SK-N-SH treated with all-trans-retinoic acid at 6 μM for 48 hours (cell line): ENCODE data around the gene ATG13.

ENCODE experiments used
- ATAC-seq: fragments of 200-7000 bp; cut with Tn5 transposase; 3 replicates; pipeline ENCODE4 v1.9.1; 2020; ENCODE audit warnings: mild to moderate bottlenecking, moderate library complexity
- ARNTL ChIP-seq: fragments of 450-650 bp; formaldehyde crosslinking; IDR thresholded peaks from 2 replicates; pipeline ENCODE4 v1.5.0; 2020; ENCODE audit warnings: low read depth, mild to moderate bottlenecking, moderate library complexity, borderline replicate concordance
- BACH2 ChIP-seq: fragments of 250-450 bp; sonication (Bioruptor Pico); IDR thresholded peaks from 2 replicates; pipeline ENCODE4 v1.9.0; 2021; ENCODE audit warnings: mild to moderate bottlenecking, borderline replicate concordance
- CSDC2 ChIP-seq: fragments of 250-450 bp; sonication (Bioruptor Pico); IDR thresholded peaks from 2 replicates; pipeline ENCODE4 v1.5.0; 2020; ENCODE audit warnings: mild to moderate bottlenecking, moderate library complexity
- ESRRG ChIP-seq: fragments of 250-450 bp; sonication (Bioruptor Pico); IDR thresholded peaks from 2 replicates; pipeline ENCODE4 v1.6.1; 2021; ENCODE audit warnings: mild to moderate bottlenecking
- ISL1 ChIP-seq: fragments of 250-450 bp; sonication (Bioruptor Pico); IDR thresholded peaks from 2 replicates; pipeline ENCODE4 v2.1.2; 2022; ENCODE audit warnings: mild to moderate bottlenecking, moderate library complexity
- OSR1 ChIP-seq: fragments of 250-450 bp; sonication (Bioruptor Pico); IDR thresholded peaks from 2 replicates; pipeline ENCODE4 v1.8.0; 2022; ENCODE audit warnings: moderate library complexity, mild to moderate bottlenecking, inconsistent platforms
- PPARA ChIP-seq: fragments of 250-450 bp; sonication (Bioruptor Pico); IDR thresholded peaks from 2 replicates; pipeline ENCODE4 v1.5.0; 2020; ENCODE audit warnings: mild to moderate bottlenecking, borderline replicate concordance
- TCF4 ChIP-seq: fragments of 250-450 bp; sonication (Bioruptor Pico); IDR thresholded peaks from 2 replicates; pipeline ENCODE4 v1.8.0; 2021; ENCODE audit warnings: mild to moderate bottlenecking, moderate library complexity, borderline replicate concordance
- ZFP3 ChIP-seq: fragments of 250-450 bp; sonication (Bioruptor Pico); IDR thresholded peaks from 2 replicates; pipeline ENCODE4 v1.5.0; 2020; ENCODE audit warnings: mild to moderate bottlenecking, moderate library complexity
- ZFP30 ChIP-seq: fragments of 450-650 bp; formaldehyde crosslinking; IDR thresholded peaks from 2 replicates; pipeline ENCODE4 v1.5.0; 2022; ENCODE audit warnings: mild to moderate bottlenecking, moderate library complexity
- ZNF565 ChIP-seq: fragments of 450-650 bp; formaldehyde crosslinking; conservative IDR thresholded peaks from 2 replicates; pipeline ENCODE4 v1.5.0; 2020; ENCODE audit warnings: low read depth, mild to moderate bottlenecking, moderate library complexity
- ZNF70 ChIP-seq: fragments of 450-650 bp; formaldehyde crosslinking; IDR thresholded peaks from 2 replicates; pipeline ENCODE4 v1.5.0; 2020; ENCODE audit warnings: mild to moderate bottlenecking, moderate library complexity
- TF ChIP-seq, protein P1 (sequence below): fragments of 250-450 bp; sonication (Bioruptor Pico); IDR thresholded peaks from 2 replicates; pipeline ENCODE4 v1.5.0; 2020; ENCODE audit warnings: mild to moderate bottlenecking, moderate library complexity
- TF ChIP-seq, protein P2 (sequence below): fragments of 250-450 bp; sonication (Bioruptor Pico); IDR thresholded peaks from 2 replicates; pipeline ENCODE4 v1.5.1; 2020; ENCODE audit warnings: low read depth, mild to moderate bottlenecking, moderate library complexity
- TF ChIP-seq, protein P3 (sequence below): fragments of 250-450 bp; sonication (Bioruptor Pico); IDR thresholded peaks from 2 replicates; pipeline ENCODE4 v1.8.0; 2021; ENCODE audit warnings: low read depth, mild to moderate bottlenecking, moderate library complexity, borderline replicate concordance
- TF ChIP-seq, protein P4 (sequence below): fragments of 250-450 bp; sonication (Bioruptor Pico); IDR thresholded peaks from 2 replicates; pipeline ENCODE4 v1.8.0; 2020; ENCODE audit warnings: mild to moderate bottlenecking, moderate library complexity, borderline replicate concordance
- TF ChIP-seq, protein P5 (sequence below): fragments of 250-450 bp; sonication (Bioruptor Pico); IDR thresholded peaks from 2 replicates; pipeline ENCODE4 v1.5.1; 2021; ENCODE audit warnings: mild to moderate bottlenecking, moderate library complexity

ATG13 gene

DNA sequence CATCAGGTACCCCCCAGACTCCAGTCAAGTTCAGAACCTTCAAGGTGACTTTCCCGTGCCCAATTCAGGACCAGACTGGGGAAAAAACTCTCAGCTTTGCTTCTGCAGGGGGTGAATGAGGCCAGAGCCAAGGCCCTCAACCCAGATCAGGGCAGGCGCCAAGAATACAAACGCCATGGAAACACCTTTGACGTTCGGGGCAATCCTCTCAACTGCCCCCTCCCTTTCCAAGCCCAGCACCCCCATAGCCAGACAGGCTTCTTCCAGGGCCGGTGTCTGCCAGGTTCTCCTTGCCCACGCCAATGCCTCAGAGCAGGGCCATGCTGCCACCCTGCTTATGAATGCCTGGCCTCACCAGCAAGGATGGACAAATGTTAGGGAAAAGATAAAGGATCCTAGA lies 77.3 kb downstream of the ATG13 start (continued):
- TF ChIP-seq, protein P1, sequence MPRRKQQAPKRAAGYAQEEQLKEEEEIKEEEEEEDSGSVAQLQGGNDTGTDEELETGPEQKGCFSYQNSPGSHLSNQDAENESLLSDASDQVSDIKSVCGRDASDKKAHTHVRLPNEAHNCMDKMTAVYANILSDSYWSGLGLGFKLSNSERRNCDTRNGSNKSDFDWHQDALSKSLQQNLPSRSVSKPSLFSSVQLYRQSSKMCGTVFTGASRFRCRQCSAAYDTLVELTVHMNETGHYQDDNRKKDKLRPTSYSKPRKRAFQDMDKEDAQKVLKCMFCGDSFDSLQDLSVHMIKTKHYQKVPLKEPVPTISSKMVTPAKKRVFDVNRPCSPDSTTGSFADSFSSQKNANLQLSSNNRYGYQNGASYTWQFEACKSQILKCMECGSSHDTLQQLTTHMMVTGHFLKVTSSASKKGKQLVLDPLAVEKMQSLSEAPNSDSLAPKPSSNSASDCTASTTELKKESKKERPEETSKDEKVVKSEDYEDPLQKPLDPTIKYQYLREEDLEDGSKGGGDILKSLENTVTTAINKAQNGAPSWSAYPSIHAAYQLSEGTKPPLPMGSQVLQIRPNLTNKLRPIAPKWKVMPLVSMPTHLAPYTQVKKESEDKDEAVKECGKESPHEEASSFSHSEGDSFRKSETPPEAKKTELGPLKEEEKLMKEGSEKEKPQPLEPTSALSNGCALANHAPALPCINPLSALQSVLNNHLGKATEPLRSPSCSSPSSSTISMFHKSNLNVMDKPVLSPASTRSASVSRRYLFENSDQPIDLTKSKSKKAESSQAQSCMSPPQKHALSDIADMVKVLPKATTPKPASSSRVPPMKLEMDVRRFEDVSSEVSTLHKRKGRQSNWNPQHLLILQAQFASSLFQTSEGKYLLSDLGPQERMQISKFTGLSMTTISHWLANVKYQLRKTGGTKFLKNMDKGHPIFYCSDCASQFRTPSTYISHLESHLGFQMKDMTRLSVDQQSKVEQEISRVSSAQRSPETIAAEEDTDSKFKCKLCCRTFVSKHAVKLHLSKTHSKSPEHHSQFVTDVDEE: no peak
- TF ChIP-seq, protein P2, sequence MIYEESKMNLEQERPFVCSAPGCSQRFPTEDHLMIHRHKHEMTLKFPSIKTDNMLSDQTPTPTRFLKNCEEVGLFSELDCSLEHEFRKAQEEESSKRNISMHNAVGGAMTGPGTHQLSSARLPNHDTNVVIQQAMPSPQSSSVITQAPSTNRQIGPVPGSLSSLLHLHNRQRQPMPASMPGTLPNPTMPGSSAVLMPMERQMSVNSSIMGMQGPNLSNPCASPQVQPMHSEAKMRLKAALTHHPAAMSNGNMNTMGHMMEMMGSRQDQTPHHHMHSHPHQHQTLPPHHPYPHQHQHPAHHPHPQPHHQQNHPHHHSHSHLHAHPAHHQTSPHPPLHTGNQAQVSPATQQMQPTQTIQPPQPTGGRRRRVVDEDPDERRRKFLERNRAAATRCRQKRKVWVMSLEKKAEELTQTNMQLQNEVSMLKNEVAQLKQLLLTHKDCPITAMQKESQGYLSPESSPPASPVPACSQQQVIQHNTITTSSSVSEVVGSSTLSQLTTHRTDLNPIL (CRISPR knock-in tag): no peak
- TF ChIP-seq CSDC2 (CRISPR knock-in tag) (no peak), ZNF565 (CRISPR knock-in tag) (no peak)
- TF ChIP-seq, all 23 proteins: peak for 0

DNA sequence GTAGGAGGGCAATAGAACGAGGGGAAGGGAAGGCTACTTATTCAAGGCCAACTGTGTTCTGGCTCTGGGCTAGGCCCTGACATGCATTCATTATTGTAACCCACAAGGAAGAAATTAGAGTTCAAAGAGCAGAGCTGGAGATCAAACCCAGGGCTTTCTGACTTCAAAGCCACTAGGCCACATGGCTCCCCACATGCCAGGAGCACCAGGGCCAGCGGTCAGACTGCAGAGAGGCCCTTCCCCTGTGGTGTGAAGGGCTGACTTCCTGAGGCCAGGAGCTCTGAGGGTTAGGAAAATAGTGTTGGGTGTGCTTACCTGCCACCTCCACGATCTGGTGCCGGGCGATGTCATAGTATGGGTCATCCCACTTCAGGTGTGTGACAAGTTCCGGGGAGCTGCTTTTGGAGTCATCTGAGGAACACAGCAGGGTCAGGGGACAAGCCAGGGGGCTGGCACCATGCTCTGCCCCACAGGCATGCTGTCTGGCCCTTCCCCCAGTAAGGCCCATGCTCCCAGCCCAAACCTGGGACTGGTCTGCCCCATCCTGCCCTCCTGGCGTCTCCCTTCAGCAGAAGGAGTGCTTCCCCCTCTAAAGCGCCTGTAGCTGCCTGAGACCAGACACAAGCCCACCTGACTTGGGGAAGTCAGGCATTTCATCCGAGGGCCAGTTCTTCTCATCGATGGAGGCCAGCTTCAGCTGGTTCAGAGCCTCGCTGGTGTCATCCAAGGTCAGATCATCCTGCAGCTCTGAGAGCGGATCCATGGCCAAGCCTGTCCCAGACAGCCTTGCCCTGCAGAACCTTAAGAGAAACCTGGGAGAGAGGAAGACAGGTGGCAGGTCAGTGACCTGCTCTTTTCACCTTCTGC lies 78.2 kb downstream of the ATG13 start:
- TF ChIP-seq, protein P2 (CRISPR knock-in tag): no peak
- no peak for TF ChIP-seq PPARA
- TF ChIP-seq ARNTL (CRISPR knock-in tag): no peak
- no peak for TF ChIP-seq BACH2 (CRISPR knock-in tag)
- TF ChIP-seq, protein P3, sequence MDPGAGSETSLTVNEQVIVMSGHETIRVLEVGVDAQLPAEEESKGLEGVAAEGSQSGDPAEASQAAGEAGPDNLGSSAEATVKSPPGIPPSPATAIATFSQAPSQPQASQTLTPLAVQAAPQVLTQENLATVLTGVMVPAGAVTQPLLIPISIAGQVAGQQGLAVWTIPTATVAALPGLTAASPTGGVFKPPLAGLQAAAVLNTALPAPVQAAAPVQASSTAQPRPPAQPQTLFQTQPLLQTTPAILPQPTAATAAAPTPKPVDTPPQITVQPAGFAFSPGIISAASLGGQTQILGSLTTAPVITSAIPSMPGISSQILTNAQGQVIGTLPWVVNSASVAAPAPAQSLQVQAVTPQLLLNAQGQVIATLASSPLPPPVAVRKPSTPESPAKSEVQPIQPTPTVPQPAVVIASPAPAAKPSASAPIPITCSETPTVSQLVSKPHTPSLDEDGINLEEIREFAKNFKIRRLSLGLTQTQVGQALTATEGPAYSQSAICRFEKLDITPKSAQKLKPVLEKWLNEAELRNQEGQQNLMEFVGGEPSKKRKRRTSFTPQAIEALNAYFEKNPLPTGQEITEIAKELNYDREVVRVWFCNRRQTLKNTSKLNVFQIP (CRISPR knock-in tag): no peak
- no peak for TF ChIP-seq ZFP30 (CRISPR knock-in tag)
- no peak for TF ChIP-seq ZNF565 (CRISPR knock-in tag)
- TF ChIP-seq CSDC2 (CRISPR knock-in tag): no peak
- TF ChIP-seq, protein P1: no peak
- no peak for TF ChIP-seq ESRRG
- TF ChIP-seq ISL1: no peak
- no peak for TF ChIP-seq ZFP3
- no peak for TF ChIP-seq OSR1 (CRISPR knock-in tag)
- TF ChIP-seq, protein P4, sequence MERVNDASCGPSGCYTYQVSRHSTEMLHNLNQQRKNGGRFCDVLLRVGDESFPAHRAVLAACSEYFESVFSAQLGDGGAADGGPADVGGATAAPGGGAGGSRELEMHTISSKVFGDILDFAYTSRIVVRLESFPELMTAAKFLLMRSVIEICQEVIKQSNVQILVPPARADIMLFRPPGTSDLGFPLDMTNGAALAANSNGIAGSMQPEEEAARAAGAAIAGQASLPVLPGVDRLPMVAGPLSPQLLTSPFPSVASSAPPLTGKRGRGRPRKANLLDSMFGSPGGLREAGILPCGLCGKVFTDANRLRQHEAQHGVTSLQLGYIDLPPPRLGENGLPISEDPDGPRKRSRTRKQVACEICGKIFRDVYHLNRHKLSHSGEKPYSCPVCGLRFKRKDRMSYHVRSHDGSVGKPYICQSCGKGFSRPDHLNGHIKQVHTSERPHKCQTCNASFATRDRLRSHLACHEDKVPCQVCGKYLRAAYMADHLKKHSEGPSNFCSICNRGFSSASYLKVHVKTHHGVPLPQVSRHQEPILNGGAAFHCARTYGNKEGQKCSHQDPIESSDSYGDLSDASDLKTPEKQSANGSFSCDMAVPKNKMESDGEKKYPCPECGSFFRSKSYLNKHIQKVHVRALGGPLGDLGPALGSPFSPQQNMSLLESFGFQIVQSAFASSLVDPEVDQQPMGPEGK (CRISPR knock-in tag): no peak
- no peak for TF ChIP-seq TCF4 (CRISPR knock-in tag)
- TF ChIP-seq, protein P5, sequence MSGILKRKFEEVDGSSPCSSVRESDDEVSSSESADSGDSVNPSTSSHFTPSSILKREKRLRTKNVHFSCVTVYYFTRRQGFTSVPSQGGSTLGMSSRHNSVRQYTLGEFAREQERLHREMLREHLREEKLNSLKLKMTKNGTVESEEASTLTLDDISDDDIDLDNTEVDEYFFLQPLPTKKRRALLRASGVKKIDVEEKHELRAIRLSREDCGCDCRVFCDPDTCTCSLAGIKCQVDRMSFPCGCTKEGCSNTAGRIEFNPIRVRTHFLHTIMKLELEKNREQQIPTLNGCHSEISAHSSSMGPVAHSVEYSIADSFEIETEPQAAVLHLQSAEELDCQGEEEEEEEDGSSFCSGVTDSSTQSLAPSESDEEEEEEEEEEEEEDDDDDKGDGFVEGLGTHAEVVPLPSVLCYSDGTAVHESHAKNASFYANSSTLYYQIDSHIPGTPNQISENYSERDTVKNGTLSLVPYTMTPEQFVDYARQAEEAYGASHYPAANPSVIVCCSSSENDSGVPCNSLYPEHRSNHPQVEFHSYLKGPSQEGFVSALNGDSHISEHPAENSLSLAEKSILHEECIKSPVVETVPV: no peak
- TF ChIP-seq ZNF70: no peak
- ATAC-seq: no peak
